GM12878 (cell line): ENCODE measurements around the gene PLCB4. TPM values are rescaled to one million over a fixed set of nuclear protein-coding genes. Genes with fewer than 3 reads are reported as not detected.

ENCODE experiments used
- ATAC-seq: fragments of 200-7000 bp; cut with Tn5 transposase; 3 replicates; pipeline ENCODE4 v1.9.1; 2020; ENCODE audit warnings: mild to moderate bottlenecking, moderate library complexity
- BruUV-seq: library from RNA; stranded (reverse); fragments of 400-500 nt; replicated peaks from 2 replicates; lab custom pipeline; 2021; lab: Mats Ljungman, UMichigan
- CTCF ChIA-PET: fragments of 300-600 bp; sonication (Branson Sonifier 250); formaldehyde crosslinking; extraction: SDS; loops from one replicate; lab custom pipeline; 2021; ENCODE audit warnings: inconsistent platforms; lab: Yijun Ruan, JAX
- POLR2A ChIA-PET: fragments of 350-600 bp; formaldehyde crosslinking; extraction: SDS; loops from one replicate; lab custom pipeline; 2021; ENCODE audit warnings: inconsistent platforms; lab: Charles Lee
- RAD21 ChIA-PET: fragments of 300-600 bp; sonication (Branson Sonifier 250); formaldehyde crosslinking; loops from one replicate; lab custom pipeline; 2023; ENCODE audit warnings: antibody characterized with exemption; ENCODE audit not compliant: unreplicated experiment; lab: Charles Lee
- SMC1A ChIA-PET: fragments of 300-600 bp; sonication (Branson Sonifier 250); formaldehyde crosslinking; loops from one replicate; lab custom pipeline; 2023; ENCODE audit not compliant: unreplicated experiment, uncharacterized antibody; lab: Charles Lee
- DNase-seq: peaks from one replicate; pipeline ENCODE4 v3.0.0-alpha.2; 2011; ENCODE audit warnings: low read depth, low spot score
- FAIRE-seq: peaks from 3 replicates; lab custom pipeline; 2011; peaks lifted over from hg19 to GRCh38; lab: Jason Lieb, UNC
- H2AFZ ChIP-seq: 2 replicates; pipeline ENCODE4 v1.6.0; 2011; ENCODE audit warnings: low read depth, low read length, control low read depth; ENCODE audit not compliant: control insufficient read depth
- H3K27ac ChIP-seq: 2 replicates; pipeline ENCODE4 v1.5.1; 2011; ENCODE audit warnings: control low read depth; ENCODE audit not compliant: control insufficient read depth, insufficient read depth
- H3K27me3 ChIP-seq, 2 experiments: replicated peaks in 1 of 2; 2 replicates each; pipeline versions ENCODE4 v1.6.0 to v1.6.1; 2011; ENCODE audit warnings: low read length in 1 of 2; ENCODE audit not compliant: control insufficient read depth in 2 of 2, insufficient read depth in 2 of 2
- H3K36me3 ChIP-seq, 2 experiments: 2 replicates each; pipeline ENCODE4 v1.5.1; 2011; ENCODE audit warnings: low read length in 1 of 2; ENCODE audit not compliant: control insufficient read depth in 2 of 2, insufficient read depth in 2 of 2
- H3K4me1 ChIP-seq: 2 replicates; pipeline ENCODE4 v1.6.1; 2011; ENCODE audit warnings: mild to moderate bottlenecking, low read length, moderate library complexity, mixed read lengths; ENCODE audit not compliant: control insufficient read depth, insufficient read depth
- H3K4me2 ChIP-seq: 2 replicates; pipeline ENCODE4 v1.6.0; 2011; ENCODE audit warnings: control low read depth; ENCODE audit not compliant: control insufficient read depth, insufficient read depth
- H3K4me3 ChIP-seq: fragments of 200-600 bp; sonication (generic); 2 replicates; pipeline ENCODE4 v1.5.1; 2016
- H3K79me2 ChIP-seq: 2 replicates; pipeline ENCODE4 v1.6.0; 2011; ENCODE audit warnings: low read length; ENCODE audit not compliant: control insufficient read depth, insufficient read depth
- H3K9ac ChIP-seq: 2 replicates; pipeline ENCODE4 v1.8.0; 2011; ENCODE audit warnings: low read length, control low read depth, mixed read lengths; ENCODE audit not compliant: control insufficient read depth, insufficient read depth
- H3K9me3 ChIP-seq: replicated peaks from 3 replicates; pipeline ENCODE4 v1.5.1; 2011; ENCODE audit warnings: mild to moderate bottlenecking, low read length; ENCODE audit not compliant: control insufficient read depth, insufficient read depth
- H4K20me1 ChIP-seq: 2 replicates; pipeline ENCODE4 v1.6.0; 2011; ENCODE audit not compliant: control insufficient read depth, insufficient read depth
- BHLHE40 ChIP-seq, 2 experiments: fragments of 450-650 bp in 1 of 2; IDR thresholded peaks; 2 replicates each; pipeline ENCODE4 v1.6.1; 2011 to 2017; ENCODE audit warnings: low read depth in 2 of 2, borderline replicate concordance in 1 of 2, improper control_type of control experiment in 1 of 2, low read length in 1 of 2, mild to moderate bottlenecking in 1 of 2
- CBFB ChIP-seq: IDR thresholded peaks from 2 replicates; pipeline ENCODE4 v1.6.1; 2016; ENCODE audit warnings: antibody characterized with exemption, low read depth
- CEBPB ChIP-seq, 2 experiments: fragments of 150-350 bp in 1 of 2; IDR thresholded peaks; 2 replicates each; pipeline ENCODE4 v1.6.1; 2012 to 2014; ENCODE audit warnings: low read depth in 2 of 2, low read length in 2 of 2, borderline replicate concordance in 1 of 2, inconsistent platforms in 1 of 2
- ESRRA ChIP-seq: IDR thresholded peaks from 2 replicates; pipeline ENCODE4 v1.6.1; 2012; ENCODE audit warnings: mild to moderate bottlenecking, low read length, improper control_type of control experiment
- MEF2A ChIP-seq: IDR thresholded peaks from 2 replicates; pipeline ENCODE4 v1.6.1; 2011; ENCODE audit warnings: low read depth, mild to moderate bottlenecking, low read length, moderate library complexity; ENCODE audit not compliant: insufficient read depth
- MTA3 ChIP-seq: IDR thresholded peaks from 2 replicates; pipeline ENCODE4 v1.6.1; 2012; ENCODE audit warnings: low read length, inconsistent platforms, borderline replicate concordance
- NBN ChIP-seq: fragments of 450-650 bp; IDR thresholded peaks from 2 replicates; pipeline ENCODE4 v1.6.1; 2016
- NFYA ChIP-seq: IDR thresholded peaks from 2 replicates; pipeline ENCODE4 v1.6.1; 2011; ENCODE audit warnings: low read depth, mild to moderate bottlenecking, low read length, improper control_type of control experiment, borderline replicate concordance
- NR2C1 ChIP-seq: fragments of 450-650 bp; IDR thresholded peaks from 2 replicates; pipeline ENCODE4 v1.6.1; 2017; ENCODE audit warnings: antibody characterized with exemption, mild to moderate bottlenecking, moderate library complexity
- PAX8 ChIP-seq: fragments of 450-650 bp; IDR thresholded peaks from 2 replicates; pipeline ENCODE4 v1.6.1; 2017; ENCODE audit warnings: mild to moderate bottlenecking, moderate library complexity
- POLR2AphosphoS2 ChIP-seq: IDR thresholded peaks from 2 replicates; pipeline ENCODE4 v1.6.1; 2011; ENCODE audit warnings: low read depth, mild to moderate bottlenecking, low read length, improper control_type of control experiment, moderate library complexity
- RBBP5 ChIP-seq: fragments of 200-600 bp; sonication (generic); conservative IDR thresholded peaks from 2 replicates; pipeline ENCODE4 v1.6.1; 2016
- SMAD1 ChIP-seq: fragments of 450-650 bp; IDR thresholded peaks from 2 replicates; pipeline ENCODE4 v1.6.1; 2018; ENCODE audit warnings: mild to moderate bottlenecking, low read depth; ENCODE audit not compliant: partially characterized antibody
- TBL1XR1 ChIP-seq: IDR thresholded peaks from 2 replicates; pipeline ENCODE4 v1.6.1; 2012; ENCODE audit warnings: low read depth, low read length, improper control_type of control experiment
- TCF7 ChIP-seq: IDR thresholded peaks from 2 replicates; pipeline ENCODE4 v1.6.1; 2014; ENCODE audit warnings: antibody characterized with exemption, borderline replicate concordance
- WGBS: methylation state at CpG from one replicate; pipeline ENCODE4 v1.1.6; 2016; ENCODE audit warnings: low lambda C conversion rate; ENCODE audit not compliant: insufficient replicate concordance, insufficient coverage; ENCODE audit errors: missing lambda C conversion rate; 5-methylcytosine and 5-hydroxymethylcytosine counted together
- in situ Hi-C: fragments of 300-500 bp; cut with MboI; formaldehyde crosslinking; loops from 9 replicates; pipeline ENCODE4 v1.14.3; 2018; ENCODE audit warnings: mixed read lengths
- intact Hi-C: fragments of 100-400 bp; cut with micrococcal nuclease; formaldehyde crosslinking; loops from one replicate; pipeline ENCODE4 v1.14.2; 2022; ENCODE audit not compliant: unreplicated experiment
- polyA plus RNA-seq, 11 experiments: library from polyadenylated mRNA; depleted of rRNA in 4 of 11; unstranded in 6 of 11; stranded (reverse) in 5 of 11; fragments of >200 nt; fragmentation: Nextera tagmentation in 4 of 11; fragmentation: Illumina TruSeq in 1 of 11; extraction: Ambion mirVana in 4 of 11; extraction: Trizol in 1 of 11; gene quantifications; 1 replicate in 1 of 11; 2 replicates in 10 of 11; pipeline versions ENCODE4 v1.2.1 to v1.2.3, GENCODE V29; 2011 to 2016; ENCODE audit warnings: inconsistent platforms in 2 of 11, missing spikeins in 2 of 11, low read depth in 1 of 11
- total RNA-seq, 4 experiments: library from RNA; depleted of rRNA in 3 of 4; stranded (reverse); fragments of >200 nt in 3 of 4; fragmentation: Illumina TruSeq in 1 of 4; extraction: Trizol in 1 of 4; gene quantifications; 2 replicates each; pipeline versions ENCODE4 v1.2.1 to v1.2.3, GENCODE V29; 2013 to 2021
- TF ChIP-seq, protein P1 (sequence below): fragments of 450-650 bp; IDR thresholded peaks from 2 replicates; pipeline ENCODE4 v1.6.1; 2017; ENCODE audit warnings: antibody characterized with exemption, mild to moderate bottlenecking, moderate library complexity
- TF ChIP-seq, protein P2 (sequence below): fragments of 450-650 bp; IDR thresholded peaks from 2 replicates; pipeline ENCODE4 v1.6.1; 2016; ENCODE audit warnings: mild to moderate bottlenecking
- TF ChIP-seq, protein P3 (sequence below): fragments of 450-650 bp; IDR thresholded peaks from 2 replicates; pipeline ENCODE4 v1.6.1; 2017; ENCODE audit warnings: mild to moderate bottlenecking

PLCB4 gene
- total and polyA plus RNA-seq, 10 of the 15 experiments (the other 5 are each of a cell fraction or from before 2014, with no cell fraction given) = not detected

DNA sequence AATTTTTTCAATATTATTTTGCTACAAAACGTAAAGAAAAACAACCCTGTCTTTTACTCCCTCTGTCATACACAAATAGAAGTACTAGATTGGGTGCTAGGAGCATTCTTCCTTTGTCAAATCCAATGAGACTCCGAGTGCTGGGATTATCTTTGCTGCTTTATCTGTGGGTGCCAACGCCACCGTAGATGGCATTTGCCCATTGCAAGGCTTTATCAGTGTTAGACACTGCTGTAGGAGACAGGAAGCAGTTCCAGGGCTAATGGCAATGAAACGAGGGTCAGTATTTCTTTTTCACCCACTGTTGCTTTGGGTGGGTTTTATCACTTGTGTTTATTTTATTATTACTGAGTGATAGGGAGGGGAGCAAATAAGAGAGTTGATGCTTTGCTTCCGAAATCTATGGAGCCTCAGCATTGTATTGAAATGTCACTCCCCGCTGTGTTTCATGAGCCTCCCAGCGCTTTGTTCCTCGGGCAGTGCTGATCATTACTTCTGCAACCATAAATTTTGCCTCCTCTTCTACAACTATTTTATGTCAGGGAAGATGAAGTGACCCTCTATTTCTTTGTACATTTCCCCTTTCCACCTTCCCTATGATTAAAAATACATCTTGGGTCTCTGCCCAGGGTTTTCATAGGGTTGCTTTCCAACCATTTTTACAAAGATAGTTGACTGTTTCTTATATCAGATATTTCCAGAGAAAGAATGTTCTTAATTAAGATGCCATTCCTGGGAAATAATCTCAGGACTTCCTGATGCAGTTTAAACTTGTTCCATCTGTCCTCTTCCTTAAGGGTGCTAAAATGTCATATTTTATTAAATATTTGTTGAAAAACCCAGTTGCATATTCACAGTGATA is 358.8 kb downstream of the PLCB4 start:
- no peak for DNase-seq
- Histone ChIP-seq H4K20me1 (no peaks in the 10 kb centered on the region), H3K4me3 (no peak overlapping the region), H3K27me3 (no peaks in the 10 kb centered on the region; a peak in 1 of 4 replicates), H3K79me2 (no peaks in the 10 kb centered on the region), H3K9ac (no peak overlapping the region), H3K9me3 (no peaks in the 10 kb centered on the region), H3K4me1 (no peaks in the 10 kb centered on the region), H3K4me2 (no peak overlapping the region), H3K27ac (no peak overlapping the region), H2AFZ (no peak overlapping the region), H3K36me3 (no peaks in the 10 kb centered on the region)
- BruUV-seq = no TSS peak
- CTCF ChIA-PET = no interaction called here
- POLR2A ChIA-PET = no interaction called here
- SMC1A ChIA-PET = no interaction called here
- intact Hi-C loops = no loop called here
- 36% methylated on average over 9 of the region's 9 CpGs for WGBS
- in situ Hi-C loops = no loop called here
- FAIRE-seq = no peak
- no peak for ATAC-seq
- RAD21 ChIA-PET = no interaction called here
- TF ChIP-seq, protein P1, sequence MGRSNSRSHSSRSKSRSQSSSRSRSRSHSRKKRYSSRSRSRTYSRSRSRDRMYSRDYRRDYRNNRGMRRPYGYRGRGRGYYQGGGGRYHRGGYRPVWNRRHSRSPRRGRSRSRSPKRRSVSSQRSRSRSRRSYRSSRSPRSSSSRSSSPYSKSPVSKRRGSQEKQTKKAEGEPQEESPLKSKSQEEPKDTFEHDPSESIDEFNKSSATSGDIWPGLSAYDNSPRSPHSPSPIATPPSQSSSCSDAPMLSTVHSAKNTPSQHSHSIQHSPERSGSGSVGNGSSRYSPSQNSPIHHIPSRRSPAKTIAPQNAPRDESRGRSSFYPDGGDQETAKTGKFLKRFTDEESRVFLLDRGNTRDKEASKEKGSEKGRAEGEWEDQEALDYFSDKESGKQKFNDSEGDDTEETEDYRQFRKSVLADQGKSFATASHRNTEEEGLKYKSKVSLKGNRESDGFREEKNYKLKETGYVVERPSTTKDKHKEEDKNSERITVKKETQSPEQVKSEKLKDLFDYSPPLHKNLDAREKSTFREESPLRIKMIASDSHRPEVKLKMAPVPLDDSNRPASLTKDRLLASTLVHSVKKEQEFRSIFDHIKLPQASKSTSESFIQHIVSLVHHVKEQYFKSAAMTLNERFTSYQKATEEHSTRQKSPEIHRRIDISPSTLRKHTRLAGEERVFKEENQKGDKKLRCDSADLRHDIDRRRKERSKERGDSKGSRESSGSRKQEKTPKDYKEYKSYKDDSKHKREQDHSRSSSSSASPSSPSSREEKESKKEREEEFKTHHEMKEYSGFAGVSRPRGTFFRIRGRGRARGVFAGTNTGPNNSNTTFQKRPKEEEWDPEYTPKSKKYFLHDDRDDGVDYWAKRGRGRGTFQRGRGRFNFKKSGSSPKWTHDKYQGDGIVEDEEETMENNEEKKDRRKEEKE = no peak
- TF ChIP-seq NR2C1 = no peak
- no peak for TF ChIP-seq MTA3
- no peak for TF ChIP-seq CEBPB (IDR thresholded peaks at IDR 0.05; ENCODE audit: borderline replicate concordance in 1 of 2, low read depth in 2 of 2, low read length in 2 of 2)
- no peak for TF ChIP-seq RBBP5
- no peak for TF ChIP-seq NFYA
- no peak for TF ChIP-seq SMAD1
- TF ChIP-seq POLR2AphosphoS2 = no peak
- TF ChIP-seq CBFB = no peak
- no peak for TF ChIP-seq TCF7
- TF ChIP-seq, protein P2, sequence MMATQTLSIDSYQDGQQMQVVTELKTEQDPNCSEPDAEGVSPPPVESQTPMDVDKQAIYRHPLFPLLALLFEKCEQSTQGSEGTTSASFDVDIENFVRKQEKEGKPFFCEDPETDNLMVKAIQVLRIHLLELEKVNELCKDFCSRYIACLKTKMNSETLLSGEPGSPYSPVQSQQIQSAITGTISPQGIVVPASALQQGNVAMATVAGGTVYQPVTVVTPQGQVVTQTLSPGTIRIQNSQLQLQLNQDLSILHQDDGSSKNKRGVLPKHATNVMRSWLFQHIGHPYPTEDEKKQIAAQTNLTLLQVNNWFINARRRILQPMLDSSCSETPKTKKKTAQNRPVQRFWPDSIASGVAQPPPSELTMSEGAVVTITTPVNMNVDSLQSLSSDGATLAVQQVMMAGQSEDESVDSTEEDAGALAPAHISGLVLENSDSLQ = no peak
- no peak for TF ChIP-seq PAX8
- TF ChIP-seq, protein P3, sequence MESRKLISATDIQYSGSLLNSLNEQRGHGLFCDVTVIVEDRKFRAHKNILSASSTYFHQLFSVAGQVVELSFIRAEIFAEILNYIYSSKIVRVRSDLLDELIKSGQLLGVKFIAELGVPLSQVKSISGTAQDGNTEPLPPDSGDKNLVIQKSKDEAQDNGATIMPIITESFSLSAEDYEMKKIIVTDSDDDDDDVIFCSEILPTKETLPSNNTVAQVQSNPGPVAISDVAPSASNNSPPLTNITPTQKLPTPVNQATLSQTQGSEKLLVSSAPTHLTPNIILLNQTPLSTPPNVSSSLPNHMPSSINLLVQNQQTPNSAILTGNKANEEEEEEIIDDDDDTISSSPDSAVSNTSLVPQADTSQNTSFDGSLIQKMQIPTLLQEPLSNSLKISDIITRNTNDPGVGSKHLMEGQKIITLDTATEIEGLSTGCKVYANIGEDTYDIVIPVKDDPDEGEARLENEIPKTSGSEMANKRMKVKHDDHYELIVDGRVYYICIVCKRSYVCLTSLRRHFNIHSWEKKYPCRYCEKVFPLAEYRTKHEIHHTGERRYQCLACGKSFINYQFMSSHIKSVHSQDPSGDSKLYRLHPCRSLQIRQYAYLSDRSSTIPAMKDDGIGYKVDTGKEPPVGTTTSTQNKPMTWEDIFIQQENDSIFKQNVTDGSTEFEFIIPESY = no peak
- no peak for TF ChIP-seq ESRRA
- TF ChIP-seq MEF2A = no peak
- no peak for TF ChIP-seq BHLHE40 (IDR thresholded peaks at IDR 0.05; ENCODE audit: borderline replicate concordance in 1 of 2, low read depth in 2 of 2, low read length in 1 of 2)
- TF ChIP-seq NBN = no peak
- TF ChIP-seq TBL1XR1 = no peak
